Inflammatory macrophage treated with lipopolysaccharide for 1 hour (primary cell): ENCODE measurements around the gene FOXRED1.

Experiments
- DNase-seq, 2 donors: peaks; one replicate each; pipeline ENCODE4 v3.0.0-alpha.2; 2020 to 2022

Gene FOXRED1

GRCh38 chr11:126312961-126313360, 44.0 kb downstream of the FOXRED1 start:
- no peak for DNase-seq

GRCh38 chr11:126313826-126314225, 44.9 kb downstream of the FOXRED1 start:
- no peak for DNase-seq

GRCh38 chr11:126317432-126317755, 48.4 kb downstream of the FOXRED1 start:
- no peak for DNase-seq

- peak in 1 of 2 donors; percentile 61 for DNase-seq
Observed at GRCh38 chr11:126317756-126318573, 49.0 kb downstream of the FOXRED1 start.

- peak; percentile 74 to 78 for DNase-seq
Observed at GRCh38 chr11:126318574-126319373, 49.8 kb downstream of the FOXRED1 start.

GRCh38 chr11:126319374-126319740, 50.4 kb downstream of the FOXRED1 start:
- no peak for DNase-seq

GRCh38 chr11:126322996-126323395, 54.0 kb downstream of the FOXRED1 start:
- DNase-seq = no peak

GRCh38 chr11:126327281-126328000, 58.5 kb downstream of the FOXRED1 start:
- no peak for DNase-seq
